Suprapubic skin (tissue), 4 donors: Measurements from ENCODE around the gene WDR37.

Source experiments
- EP300 ChIP-seq: sonication (generic); formaldehyde crosslinking; IDR thresholded peaks from one replicate; pipeline ENCODE4 v1.6.1; 2017; ENCODE audit warnings: antibody characterized with exemption
- POLR2A ChIP-seq, 2 donors: fragments of 450-650 bp; IDR thresholded peaks; one replicate each; pipeline ENCODE4 v1.6.1; 2017; ENCODE audit warnings: antibody characterized with exemption in 2 of 2, mild to moderate bottlenecking in 2 of 2, moderate library complexity in 2 of 2
- POLR2AphosphoS5 ChIP-seq, 3 donors: sonication (generic); formaldehyde crosslinking; IDR thresholded peaks; one replicate each; pipeline ENCODE4 v1.6.1; 2017; ENCODE audit warnings: antibody characterized with exemption in 3 of 3
- TF ChIP-seq, protein P1 (sequence below), 2 donors: fragments of 200-600 bp in 1 of 2; fragments of 450-650 bp in 1 of 2; sonication (generic) in 1 of 2; IDR thresholded peaks; one replicate each; pipeline ENCODE4 v1.5.1; 2016 to 2019; ENCODE audit warnings: antibody characterized with exemption in 2 of 2, mild to moderate bottlenecking in 1 of 2, moderate library complexity in 1 of 2

DNA sequence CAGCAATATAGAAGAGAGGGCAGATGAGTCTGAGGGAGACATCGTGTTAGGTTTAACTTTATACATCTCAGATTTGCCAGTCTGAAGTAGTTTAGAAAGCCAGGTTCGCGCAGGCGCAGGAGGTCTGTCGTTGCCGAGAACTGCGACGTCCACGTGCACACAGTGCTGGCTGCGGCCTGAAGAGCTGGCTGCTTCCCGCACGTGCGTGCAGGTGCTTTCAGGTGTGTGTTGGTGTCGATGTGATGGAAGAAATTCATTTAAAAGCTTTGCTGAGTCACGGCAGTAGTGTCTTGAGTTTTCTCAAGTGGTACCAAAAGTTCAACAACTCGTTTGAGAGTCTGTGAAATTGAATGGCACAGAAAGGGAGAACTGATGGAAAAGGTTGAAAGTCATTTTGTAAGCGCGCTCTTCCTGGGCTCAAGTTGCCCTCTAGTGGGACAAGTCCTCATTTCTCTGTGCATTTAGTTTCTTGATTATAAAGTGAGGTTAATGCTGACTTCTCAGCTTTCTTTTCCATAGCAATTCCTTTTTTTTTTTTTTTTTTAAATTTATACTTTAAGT, 18.6 kb downstream of the WDR37 start:
- TF ChIP-seq, protein P1, sequence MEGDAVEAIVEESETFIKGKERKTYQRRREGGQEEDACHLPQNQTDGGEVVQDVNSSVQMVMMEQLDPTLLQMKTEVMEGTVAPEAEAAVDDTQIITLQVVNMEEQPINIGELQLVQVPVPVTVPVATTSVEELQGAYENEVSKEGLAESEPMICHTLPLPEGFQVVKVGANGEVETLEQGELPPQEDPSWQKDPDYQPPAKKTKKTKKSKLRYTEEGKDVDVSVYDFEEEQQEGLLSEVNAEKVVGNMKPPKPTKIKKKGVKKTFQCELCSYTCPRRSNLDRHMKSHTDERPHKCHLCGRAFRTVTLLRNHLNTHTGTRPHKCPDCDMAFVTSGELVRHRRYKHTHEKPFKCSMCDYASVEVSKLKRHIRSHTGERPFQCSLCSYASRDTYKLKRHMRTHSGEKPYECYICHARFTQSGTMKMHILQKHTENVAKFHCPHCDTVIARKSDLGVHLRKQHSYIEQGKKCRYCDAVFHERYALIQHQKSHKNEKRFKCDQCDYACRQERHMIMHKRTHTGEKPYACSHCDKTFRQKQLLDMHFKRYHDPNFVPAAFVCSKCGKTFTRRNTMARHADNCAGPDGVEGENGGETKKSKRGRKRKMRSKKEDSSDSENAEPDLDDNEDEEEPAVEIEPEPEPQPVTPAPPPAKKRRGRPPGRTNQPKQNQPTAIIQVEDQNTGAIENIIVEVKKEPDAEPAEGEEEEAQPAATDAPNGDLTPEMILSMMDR (IDR thresholded peaks at IDR 0.05), result no peak
- TF ChIP-seq POLR2AphosphoS5 (IDR thresholded peaks at IDR 0.05) (no peak), POLR2A (IDR thresholded peaks at IDR 0.05) (no peak), EP300 (no peak)
